NK-92 treated with Interleukin-12 subunit alpha and Interleukin-12 subunit beta, amount 100 ng/mL, for 24 hours (cell line): ENCODE results near the gene RBFOX2.
"Not testable (repeated sequence)": the region's sequence is repeated elsewhere in the genome, so short reads cannot be mapped to it uniquely, and the experiment has no call there.

ENCODE experiments used
- DNase-seq: peaks from one replicate; lab custom pipeline; 2025; lab: John Stamatoyannopoulos, UW

The RBFOX2 gene

DNA sequence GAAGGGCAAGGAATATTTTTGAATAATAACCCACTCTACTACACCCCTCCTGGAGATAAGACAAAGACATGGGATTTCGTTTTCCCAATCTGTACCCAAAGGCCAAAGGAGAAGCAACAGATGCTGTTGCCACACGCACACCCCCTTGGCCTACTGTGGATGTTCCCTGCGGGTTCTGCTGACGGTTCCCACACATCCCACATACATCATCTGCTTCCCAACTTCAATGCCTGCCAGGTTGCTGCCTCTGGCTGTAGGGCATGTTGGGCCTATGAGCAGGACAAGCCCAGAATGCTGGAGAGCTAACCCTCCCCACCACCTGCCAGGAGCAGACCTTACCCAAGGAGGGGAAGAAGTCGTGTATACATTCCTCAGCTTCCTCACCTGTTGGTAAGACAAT is 13.6 kb upstream of the RBFOX2 start:
- DNase-seq: no peak

DNA sequence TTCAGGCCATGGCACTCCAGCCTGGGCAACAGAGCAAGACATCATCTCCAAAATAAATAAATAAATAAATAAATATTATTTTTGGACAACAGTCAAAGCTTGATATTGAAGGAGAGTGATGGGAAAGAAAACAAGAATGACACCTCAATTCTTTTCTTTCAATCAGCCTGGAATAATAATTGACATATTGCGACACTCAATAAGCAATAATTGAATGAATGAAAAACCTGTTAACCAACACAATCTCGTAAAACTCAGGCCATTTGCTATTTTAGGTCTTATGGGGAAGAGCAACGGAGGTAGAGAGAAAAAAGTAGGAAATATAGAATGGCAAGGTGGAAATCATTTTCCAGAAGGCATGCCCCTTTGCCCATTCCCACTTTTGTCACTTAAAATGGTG is 10.5 kb upstream of the RBFOX2 start:
- DNase-seq: no peak

DNA sequence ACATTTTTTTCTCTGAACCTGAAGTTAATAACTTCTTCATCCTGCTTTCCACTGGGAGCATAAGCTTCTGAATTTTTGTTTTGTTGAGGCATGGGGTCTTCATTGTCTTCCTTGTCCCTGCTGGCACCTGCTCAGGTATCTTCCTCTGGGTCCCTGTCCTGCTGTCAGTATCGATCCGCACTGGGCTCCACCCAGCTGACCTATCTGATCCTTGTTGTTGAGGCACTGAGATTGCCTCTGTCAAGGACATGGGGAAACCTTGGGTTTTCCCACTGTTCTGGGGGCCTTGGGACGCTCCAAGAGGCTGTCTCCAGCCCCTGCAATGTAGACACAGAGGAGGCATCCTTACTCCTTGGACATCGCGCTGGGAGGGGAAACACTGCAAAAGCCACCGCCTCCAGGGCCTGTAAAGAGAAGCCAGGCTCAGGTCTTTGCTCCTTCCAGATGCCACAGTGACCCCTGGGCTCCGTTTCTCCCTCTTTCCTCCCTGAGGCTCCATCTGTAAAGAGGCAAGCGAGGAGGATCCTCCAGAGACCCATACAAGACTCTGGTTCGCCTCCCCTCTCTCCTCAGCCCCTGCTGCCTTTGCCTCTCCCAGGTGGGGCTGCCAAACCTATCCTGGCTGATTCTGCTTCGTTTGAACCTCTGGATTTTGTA is 8.6 kb upstream of the RBFOX2 start:
- DNase-seq: no peak

DNA sequence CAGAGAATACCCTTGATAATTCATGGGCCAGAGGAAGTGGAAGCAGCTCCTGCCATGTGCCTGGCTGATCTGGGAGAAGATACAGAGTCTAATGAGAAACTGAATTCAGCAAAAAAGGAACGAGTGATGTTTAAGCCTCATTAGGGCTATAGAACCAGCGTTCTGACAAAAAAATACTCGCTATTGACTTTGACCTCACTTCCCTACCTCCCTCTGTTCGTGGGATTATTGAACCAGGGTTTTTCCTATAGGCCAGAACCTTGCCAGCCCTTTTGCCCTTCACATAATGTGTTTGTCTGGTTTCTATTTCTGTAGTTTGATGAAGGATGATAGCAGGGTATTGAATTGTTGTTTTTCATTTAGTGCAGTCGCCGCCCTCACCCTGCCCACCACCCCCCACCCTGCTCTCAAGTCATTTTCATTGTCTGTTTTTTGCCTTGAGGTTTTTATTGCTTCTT is 7.6 kb upstream of the RBFOX2 start:
- no peak for DNase-seq

DNA sequence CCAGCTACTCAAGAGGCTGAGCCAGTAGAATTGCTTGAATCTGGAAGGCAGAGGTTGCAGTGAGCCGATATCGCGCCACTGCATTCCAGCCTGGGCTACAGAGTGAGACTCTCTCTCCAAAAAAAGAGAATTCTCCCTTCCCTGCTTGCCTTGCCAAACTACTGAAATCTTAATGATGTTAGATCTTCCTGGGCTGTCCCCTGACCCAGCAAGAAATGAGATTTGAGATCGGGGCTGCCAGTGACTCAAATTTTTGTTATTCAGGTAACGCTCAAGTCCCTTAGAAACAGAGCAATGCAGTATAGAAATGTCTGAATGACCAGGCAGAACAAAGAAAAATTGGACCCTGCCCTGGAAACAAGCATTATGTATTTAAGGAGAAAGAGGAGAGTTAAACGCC is 4.0 kb upstream of the RBFOX2 start:
- DNase-seq: no peak

DNA sequence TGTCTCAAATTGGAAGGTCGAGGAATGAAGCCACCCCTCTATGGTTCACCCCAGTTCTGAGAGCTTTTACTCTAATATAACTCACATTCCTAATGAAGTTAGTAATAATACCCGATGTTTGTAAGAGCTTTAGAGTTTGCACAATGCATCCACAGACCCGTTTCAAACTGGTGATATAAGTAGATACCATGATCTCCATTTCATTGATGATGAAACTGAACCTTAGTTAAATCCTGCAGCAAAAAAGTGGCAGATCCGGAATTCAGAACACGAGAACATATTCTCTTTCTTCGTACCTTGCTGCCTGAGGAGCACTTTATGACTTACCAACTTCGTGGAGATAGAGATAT is 757 bp upstream of the RBFOX2 start:
- no peak for DNase-seq

DNA sequence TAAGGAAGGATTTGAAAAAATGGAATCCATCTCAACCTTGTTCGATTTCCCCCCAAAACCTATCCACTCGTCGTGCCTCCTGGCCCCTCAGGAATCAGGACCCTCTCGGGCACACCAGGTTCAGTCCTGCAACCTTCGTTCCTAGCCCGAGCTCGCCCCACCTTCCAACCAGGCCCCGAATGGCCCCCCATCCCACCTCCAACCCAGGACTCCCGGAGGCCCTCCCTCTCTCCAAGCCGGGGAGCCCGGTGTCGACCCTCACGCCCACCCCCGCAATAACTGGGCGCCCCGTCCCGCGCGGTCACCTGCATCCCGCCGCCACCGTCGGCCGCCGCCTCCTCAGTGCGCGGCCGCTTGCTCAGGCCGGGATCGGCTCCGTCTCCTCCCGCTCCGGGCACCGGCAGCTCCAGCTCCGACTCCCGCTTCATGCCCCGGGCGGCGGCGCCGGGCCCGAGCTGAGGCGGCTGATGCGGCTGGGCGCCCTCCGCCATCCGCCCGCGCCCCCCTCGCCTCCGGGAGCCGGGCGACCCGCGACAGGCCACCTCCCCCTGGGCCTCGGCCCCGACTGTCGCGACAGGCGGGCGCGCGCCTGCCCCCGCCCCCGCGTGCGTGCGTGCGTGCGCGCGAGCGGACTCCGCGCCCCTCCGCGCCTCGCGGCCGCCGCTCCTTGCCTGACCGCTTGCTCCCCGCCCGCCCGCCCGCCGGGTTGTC is 534 bp downstream of the RBFOX2 start:
- no peak for DNase-seq

DNA sequence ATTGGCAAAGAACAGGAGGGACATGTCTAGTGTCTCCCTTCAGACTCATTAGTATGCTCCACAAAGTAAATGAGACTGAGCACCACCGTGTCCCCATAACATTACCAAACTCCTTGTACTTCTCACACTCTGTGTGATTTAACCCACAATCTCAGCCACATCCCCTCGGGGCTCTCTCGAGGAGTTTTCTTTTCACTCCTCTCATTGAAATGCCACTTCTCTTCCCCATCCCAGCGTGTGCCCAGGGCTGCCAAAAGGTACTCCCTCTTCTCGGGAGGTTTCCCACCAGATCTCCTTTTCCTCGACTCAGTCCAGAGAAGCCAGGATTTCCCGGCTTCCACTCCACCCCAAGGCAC is 1.1 kb downstream of the RBFOX2 start:
- no peak for DNase-seq

DNA sequence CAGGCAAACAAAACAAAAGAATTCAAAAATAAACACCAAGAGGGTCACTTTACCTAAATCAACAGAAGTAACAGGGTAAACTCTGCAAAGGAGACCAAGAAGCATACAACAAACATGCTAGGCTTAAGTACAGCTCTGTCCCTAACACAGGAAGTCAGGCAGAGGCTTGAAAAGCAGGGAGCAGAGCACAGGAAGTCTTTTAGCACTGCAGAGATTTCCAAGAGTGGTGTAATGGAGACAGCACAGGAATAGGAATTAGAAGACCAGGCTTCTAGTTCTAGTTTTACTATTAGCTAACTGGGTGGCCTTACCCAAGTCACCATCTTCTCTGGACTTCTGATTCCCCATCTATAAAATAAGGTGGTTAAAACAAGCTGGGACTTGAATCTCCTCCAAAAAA is 1.9 kb downstream of the RBFOX2 start:
- no peak for DNase-seq

DNA sequence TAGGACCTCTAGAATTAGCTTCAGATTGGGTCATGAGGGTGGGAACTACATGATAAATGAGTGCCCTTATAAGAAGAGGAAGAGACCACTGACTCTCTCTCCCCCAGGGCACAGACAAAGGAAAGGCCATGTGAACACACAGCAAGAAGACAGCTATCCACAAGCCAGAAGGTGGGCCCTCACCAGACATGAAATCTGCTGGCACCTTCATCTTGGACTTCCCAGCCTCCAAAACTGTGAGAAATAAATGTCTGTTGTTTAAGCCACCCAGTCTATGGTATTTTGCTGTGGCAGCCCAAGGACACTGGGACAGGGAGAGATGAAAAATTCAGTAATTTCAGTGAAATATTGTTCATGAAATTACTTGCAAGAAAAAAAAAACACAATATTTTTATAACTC is 5.9 kb downstream of the RBFOX2 start:
- no peak for DNase-seq

DNA sequence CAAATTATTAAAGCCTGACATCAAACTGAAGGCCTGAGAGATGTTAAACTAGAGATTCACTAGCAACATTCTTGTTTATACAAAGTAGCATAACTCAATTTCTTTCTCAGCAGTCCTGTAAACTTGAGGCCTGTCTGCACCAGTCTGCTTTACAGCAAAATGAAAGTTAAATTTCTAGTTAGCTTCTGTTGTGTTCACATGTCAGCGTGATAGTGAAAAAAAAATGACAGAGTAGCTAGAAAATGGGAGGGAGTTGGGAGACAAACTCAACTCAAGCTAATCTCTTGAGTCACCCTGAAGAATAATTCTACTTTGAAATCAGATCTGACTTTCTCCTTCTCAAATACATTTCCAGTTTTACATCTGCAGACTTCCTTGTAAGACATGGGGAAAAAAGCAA is 6.5 kb downstream of the RBFOX2 start:
- DNase-seq: no peak

DNA sequence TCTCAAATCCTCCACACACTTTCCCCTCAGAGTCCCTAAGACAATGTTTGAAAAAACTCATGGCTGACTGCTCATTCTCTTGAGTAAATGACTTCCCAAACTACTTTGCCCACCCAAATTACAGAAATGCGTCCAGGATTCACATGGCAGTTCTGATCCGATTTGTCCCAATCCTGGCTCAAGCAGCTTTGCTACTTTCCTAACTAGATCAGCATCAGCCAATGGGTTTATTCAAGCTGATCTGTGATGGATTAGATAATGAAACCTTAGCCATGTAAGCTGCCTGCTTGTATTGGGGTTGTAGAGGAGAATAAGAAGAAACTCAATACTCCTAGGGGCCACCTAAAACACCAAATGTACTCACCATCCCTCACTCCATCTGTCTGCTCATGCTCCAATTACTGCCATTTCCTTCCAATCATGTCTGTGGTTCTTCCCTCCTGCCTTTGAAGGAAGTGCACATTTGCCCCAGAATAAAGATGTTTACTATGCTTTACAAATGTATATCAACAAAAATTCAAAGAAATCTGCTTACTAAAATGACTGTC is 6.9 kb downstream of the RBFOX2 start:
- DNase-seq: no peak

DNA sequence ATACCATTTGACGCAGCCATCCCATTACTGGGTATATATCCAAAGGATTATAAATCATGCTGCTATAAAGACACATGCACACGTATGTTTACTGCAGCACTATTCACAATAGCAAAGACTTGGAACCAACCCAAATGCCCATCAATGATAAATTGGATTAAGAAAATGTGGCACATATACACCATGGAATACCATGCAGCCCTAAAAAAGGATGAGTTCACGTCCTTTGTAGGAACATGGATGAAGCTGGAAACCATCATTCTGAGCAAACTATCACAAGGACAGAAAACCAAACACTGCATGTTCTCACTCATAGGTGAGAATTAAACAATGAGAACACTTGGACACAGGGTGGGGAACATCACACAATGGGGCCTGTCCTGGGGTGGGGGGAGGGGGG is 7.8 kb downstream of the RBFOX2 start:
- DNase-seq: not testable (repeated sequence)

DNA sequence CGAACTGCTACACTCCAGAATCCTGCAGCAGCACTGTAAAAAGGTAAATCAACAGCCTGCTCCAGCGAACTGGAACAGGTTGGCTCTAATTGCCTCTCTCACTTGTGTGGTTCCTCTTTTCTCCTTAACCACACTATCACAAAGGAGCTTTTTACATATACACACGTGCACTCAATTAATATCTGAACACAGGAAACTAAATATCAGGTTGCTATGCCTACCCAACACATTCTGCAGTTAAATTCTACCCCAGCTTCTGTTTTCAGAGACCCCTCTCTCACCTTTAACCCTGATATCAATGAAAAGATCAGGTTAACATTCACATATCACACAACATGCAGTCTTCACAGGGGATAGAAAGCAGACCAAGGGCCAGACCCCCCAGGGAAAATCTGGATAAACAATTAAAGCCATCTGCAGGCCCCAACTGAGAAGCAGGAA is 11.0 kb downstream of the RBFOX2 start:
- DNase-seq: no peak

DNA sequence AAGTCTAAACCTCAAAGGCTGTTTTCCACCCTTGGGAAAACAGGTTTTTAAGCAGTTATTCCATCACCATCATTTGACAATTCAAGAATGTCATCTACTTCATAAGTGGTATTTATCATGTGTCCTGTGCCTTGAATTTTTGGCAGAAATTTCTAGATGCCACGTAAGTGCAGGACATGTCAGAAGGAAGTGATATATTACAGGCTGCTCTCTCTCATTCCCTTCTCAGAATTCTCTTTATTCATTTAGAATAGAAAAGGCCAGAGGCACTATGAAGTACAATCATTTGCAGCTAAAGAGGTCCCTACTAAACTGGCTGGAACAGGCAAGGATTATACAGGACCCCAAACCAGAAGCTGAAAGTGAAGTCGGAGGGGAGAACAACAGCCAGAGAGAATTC is 11.9 kb downstream of the RBFOX2 start:
- no peak for DNase-seq

DNA sequence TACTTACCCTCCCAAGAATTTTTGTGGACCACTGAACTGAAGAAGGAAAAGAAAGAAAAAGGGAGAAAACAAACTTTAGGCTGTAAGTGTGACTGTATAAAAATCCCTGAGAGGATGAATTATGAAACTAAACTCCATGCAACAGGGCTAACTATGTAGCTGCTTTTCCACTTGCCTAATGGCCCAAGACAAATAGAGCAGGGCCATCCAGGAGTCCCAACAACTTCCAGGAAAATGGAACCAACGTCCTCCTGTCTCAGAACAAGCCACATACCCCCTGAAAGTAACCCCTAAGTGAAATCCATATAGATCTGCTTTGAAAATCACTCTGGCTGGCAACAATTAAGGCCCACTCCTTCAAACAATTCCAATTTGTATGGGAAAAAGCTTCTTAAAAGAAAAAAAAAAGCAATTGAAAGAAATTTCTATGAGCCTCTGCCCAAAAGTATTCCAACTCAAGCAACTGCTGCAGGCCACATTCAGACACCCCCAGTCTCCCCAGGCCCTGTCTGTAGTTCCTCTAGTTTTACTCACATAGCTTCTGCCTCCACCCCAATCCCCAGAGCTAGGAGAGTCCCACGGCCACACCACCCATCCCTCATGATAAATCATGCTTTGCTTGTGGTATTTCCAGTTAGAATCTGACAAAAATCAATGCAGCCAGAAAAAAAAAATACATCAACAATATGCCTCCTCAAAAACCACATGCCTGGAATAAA is 12.7 kb downstream of the RBFOX2 start:
- DNase-seq: no peak

DNA sequence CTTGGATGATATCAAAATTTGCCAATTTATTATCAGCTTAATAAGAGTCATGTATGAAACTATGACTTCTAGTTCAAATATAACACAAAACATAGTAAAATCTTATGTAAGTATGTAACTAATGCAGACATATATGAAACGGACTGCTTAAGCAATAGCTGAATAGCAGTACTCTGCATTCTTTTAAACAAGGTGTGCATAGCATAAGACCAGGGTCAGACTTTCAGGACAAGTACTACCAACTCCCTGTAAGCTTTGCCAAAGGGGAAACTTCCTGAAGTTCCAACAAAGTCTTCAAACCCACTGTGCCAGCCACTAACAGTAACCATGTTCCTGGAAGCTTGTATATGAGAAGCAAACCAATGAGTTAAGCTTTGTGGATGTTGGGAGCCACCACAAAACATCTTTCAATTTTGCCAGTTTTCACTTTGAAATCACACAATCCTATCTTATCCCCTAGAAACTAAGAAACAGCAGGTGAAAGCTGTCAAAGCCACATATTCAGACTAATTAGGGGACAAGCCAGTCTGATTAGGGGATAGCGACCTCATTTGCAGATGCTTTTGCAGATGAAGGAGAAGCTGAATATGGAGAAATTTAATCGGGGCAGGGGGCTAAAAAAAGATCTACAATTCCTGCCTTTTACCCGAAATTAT is 13.3 kb downstream of the RBFOX2 start:
- DNase-seq: no peak

DNA sequence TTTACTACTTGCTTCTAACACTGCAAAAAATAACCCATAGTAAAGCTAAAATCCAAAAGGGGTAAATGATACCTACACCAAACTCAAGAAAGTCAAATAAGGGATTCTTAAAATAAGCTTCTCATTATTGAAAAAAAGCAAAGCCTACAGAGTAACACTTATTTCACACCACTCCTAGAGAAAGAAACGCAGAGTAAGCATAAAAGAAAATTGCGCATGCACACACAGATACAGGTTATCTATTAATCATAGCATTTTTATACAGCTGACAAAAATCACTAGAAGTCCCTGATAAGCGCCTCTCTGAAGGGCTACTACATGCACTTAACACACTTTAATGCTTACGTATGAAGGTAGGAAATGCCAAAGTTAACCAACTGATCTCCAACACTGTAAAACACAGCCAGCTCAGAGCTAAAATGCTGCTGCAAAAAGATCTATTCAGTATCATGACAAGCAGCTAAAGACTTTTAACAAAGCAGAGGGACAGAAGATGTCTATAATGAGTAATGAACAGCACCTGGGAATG is 14.0 kb downstream of the RBFOX2 start:
- DNase-seq: no peak

DNA sequence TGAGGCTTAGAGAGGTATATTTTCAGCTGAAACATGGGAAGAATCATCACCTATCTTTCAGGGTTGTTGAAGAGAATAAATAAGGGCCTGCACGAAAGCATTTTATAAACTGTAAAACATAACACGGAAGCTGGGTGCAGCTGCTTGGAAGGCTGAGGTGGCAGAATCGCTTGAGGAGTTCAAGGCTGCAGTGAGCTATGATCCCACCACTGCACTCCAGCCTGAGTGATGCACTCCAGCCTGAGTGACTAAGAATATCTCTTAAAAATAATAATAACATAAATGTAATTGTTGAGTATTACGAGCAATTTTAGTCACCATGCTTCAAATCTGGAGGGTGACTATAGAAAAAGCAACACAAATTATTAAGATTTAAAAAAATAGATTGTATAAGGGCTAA is 16.3 kb downstream of the RBFOX2 start:
- DNase-seq: no peak

DNA sequence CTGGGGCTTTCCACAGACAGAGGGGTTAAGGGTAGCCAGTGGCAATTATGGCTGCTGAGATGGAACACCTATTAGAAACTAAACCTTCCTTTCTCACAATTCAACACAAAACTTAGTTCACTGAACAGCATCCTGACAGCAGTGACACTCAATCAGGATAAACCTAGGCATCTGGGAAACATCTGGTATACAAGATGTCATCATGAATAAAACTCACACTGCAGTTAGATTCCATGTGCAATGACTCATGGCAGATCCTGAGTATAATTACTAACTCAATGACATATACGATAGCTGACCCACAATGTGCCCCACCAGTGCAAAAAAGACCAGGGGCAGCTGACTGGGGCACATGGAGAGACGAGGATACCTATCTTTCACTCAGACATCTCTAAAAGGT is 17.7 kb downstream of the RBFOX2 start:
- DNase-seq: no peak

DNA sequence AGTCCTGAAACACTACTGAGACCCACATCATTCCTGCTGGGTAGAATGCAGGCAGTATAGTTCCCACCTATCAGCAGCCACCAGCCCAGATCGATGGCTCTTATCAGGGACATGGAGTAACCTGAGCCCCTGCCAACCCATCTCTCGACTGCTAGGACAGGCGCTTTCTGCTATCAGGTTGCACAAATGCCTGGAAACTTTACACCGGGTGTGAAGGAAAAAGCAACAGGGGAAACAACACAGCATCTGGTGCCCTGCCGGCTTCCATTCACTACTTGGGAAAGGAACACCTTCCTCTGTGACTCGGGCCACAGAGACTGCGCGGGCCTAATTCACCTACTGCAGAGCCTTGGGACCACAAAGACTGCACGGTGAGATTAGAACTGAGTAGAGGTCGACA is 18.5 kb downstream of the RBFOX2 start:
- DNase-seq: no peak

DNA sequence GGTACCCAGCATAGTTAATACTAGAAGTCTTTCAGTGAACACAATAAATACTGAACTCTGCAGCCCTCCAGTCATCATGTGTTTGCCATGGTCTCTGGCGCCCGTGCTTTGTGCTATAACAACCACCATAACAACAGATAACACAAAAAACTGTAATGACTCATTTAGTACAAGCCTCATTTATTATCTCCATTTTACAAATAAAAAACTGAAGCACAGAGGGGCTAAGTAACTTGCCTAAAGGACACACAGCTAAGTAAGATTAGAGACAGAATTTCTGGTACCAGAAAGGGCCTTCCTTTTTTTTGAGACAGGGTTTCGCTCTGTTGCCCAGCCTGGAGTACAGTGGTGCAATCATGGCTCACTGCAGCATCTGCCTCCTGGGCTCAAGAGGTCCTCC is 19.5 kb downstream of the RBFOX2 start:
- DNase-seq: no peak
